HG02759 (cell line): ENCODE measurements around the gene CYP2C8.
"Not testable (repeated sequence)": the region's sequence is repeated elsewhere in the genome, so short reads cannot be mapped to it uniquely, and the experiment has no call there.

ENCODE experiments used
- ATAC-seq: cut with Tn5 transposase; IDR thresholded peaks from one replicate; pipeline ENCODE4 v1.9.1; 2021; ENCODE audit warnings: mild to moderate bottlenecking, moderate library complexity; ENCODE audit not compliant: unreplicated experiment

The CYP2C8 gene

DNA sequence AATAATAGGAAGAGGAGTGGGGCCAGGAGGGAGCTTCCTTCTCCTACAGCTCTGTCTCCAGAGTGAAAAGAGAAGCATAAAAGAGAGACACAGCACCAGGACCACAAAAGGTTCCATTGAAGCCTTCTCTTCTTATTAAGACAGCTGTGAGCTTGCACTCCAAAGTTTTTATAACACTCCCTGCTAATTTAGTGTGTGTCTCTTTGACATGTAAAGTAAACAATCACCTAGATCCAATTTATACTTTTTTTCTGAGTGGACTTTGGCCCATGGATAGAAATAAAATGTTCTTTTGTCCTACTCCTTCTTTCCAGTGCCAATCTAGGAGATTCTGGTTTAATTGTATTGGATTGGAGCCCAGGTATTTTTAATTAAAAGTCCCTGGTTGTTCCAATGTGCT lies at the start of gene CYP2C8:
CYP2C8 (minus strand) TSS at position 212 of the 400 bp plus-strand sequence; CDS start at position 117, 95 bp downstream.
- ATAC-seq: no peak

DNA sequence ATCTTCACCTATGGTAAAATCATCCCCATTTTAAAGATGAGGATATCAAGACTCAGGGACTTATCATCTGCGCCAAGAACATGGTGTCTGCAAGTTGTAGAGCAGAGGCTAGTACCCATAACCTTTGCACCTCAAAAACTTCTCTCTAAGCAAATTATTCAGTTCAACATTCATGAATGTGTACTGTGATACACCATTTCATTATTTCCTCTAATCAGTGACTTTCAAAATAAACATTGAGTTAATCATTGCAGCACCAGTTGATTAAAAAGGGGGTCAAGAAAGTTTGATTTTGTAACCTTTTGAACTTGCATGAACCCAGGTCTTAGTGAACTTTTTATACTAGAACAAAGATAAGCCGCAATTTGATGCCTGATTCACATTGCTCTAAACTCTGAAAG lies 47.6 kb upstream of the CYP2C8 start:
- no peak for ATAC-seq

DNA sequence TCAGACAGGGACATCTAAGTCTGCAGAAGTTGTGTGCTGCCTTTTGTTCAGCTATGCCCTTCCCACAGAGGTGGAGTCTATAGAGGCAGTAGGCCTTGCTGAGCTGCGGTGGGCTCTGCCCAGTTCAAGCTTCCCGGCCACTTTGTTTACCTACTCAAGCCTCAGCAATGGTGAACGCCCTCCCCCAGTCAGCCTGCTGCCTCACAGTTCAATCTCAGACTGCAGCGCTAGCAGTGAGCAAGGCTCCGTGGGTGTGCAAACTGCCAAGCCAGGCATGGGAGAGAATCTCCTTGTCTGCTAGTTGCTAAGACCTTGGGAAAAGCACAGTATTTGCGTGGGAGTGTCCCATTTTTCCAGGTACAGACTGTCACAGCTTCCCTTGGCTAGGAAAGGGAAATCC lies 41.5 kb upstream of the CYP2C8 start:
- not testable (repeated sequence) for ATAC-seq

DNA sequence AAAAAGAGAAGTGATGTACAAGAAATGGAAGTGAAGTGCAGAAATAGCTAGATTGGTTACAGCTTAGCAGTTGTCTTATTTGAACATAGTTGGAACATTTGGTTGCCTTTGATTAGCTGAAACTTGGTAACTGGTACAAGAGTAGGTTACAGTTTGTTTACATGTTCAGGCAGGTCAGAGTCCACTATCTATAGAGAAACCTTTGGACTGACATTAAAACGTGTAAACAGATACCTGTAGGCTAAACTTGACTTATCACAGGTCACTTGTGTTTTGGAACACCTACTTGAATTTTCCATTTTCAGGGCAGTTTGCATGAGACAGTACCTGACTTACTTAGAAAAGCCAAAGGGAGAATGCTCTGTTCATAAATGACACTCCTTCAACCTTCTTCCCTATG lies 28.5 kb upstream of the CYP2C8 start:
- no peak for ATAC-seq

DNA sequence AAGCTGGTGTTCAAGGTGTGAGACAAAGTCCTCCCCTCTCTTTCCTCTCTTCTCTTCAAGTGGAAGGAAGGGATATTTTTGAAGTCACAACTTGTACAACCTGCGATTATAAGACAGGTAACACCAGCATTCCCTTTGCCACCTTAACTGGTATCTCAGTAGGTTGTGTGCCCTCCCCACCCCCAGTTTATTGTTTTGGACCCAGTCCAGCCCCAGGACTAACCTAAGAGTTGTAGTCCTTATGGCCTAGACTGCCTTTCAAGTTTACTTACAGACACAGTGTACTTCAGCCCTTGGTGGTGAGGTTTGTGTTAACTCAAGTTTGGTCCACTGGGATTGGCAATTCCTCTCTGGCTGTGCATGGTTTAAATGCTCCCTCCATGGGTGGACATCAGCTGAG lies 26.8 kb upstream of the CYP2C8 start:
- no peak for ATAC-seq

DNA sequence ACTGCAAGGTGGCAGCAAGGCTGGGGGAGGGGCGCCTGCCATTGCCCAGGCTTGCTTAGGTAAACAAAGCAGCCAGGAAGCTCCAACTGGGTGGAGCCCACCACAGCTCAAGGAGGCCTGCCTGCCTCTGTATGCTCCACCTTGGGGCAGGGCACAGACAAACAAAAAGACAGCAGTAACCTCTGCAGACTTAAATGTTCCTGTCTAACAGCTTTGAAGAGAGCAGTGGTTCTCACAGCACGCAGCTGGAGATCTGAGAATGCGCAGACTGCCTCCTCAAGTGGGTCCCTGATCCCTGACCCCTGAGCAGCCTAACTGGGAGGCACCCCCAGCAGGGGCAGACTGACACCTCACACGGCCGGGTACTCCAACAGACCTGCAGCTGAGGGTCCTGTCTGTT lies 10.3 kb upstream of the CYP2C8 start:
- ATAC-seq: not testable (repeated sequence)

DNA sequence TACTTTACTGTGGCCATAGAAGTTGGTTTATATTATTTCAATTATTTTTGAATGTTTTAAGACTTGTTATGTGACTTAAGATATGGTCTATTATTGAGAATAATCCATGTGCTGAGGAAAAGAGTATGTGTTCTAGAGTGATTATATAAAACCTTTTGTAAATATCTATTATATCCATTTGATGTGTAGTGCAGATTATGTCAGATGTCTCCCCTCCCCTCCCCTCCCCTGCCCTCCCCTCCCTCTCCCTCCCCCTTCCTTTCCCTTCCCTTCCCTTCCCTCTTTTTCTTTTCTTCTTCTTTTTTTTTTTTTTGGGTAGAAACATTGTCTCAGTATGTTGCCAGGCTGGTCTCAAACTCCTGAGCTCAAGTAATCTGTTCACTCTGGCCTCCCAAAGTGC lies 8.3 kb upstream of the CYP2C8 start:
- no peak for ATAC-seq

DNA sequence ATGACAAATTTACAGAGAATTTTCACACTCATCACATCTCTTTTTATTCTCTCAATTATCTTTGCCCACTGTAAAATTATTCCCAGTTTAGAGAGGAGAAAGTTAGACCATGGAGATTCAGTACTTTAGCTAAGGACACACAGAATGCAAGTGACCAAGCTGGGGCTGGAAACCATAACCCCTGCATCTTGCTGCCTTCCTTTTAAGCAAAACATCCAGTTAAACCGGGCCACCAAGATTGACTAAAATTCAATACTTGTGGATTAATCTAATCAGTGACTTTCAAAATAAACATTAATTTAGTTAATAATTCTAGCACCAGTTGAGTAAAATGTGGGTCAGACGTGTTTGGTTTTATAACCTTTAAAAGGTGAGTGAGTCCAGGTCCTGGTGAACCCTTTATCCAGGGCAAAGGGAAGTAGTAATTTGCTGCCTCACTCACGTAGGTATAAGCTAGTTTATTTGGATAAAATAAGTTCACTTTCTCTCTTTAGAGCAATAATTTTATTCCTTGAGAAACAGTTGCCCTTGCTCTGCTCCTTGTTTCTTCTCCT lies 1.9 kb upstream of the CYP2C8 start:
- ATAC-seq: no peak

DNA sequence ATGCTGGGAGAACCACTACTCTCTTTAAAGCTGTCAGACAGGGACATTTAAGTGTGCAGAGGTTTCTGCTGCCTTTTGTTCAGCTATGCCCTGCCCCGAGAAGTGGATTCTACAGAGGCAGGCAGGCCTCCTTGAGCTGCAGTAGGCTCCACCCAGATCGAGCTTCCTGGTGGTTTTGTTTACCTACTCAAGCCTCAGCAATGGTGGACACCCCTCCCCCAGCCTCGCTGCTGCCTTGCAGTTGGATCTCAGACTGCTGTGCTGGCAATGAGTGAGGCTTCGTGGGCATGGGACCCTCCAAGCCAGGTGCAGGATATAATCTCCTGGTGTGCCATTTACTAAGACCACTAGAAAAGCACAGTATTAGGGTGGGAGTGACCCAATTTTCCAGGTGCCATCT lies 5.2 kb downstream of the CYP2C8 start:
- not testable (repeated sequence) for ATAC-seq

DNA sequence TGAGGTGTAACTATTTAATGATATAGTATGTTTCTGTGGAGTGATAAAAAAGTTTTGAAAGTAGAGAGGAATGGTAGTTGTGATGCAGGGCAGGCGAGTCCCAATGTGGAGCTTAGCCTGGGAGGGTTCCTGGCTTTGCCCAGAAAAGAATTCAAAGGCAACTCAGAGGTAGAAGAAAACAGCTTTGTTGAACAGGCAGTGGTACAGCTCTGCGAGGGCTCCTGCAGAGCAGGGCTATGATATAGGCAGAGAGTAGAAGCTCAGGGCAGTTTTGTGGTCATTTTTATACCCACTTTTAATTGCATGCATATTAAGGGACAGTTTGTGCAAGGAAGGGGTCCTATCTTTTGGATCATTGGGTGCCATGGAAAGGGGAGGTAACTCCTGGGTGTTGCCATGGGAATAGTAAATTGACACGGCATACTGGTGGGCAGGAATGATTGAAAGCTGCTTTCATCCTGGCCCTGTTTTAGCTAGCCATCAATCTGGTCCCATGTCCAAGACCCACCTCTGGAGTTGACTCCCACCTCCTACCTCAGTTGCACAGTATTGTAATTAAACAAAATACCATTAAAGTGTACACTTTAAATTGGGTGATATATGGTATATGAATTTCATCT lies 12.4 kb downstream of the CYP2C8 start:
- no peak for ATAC-seq

DNA sequence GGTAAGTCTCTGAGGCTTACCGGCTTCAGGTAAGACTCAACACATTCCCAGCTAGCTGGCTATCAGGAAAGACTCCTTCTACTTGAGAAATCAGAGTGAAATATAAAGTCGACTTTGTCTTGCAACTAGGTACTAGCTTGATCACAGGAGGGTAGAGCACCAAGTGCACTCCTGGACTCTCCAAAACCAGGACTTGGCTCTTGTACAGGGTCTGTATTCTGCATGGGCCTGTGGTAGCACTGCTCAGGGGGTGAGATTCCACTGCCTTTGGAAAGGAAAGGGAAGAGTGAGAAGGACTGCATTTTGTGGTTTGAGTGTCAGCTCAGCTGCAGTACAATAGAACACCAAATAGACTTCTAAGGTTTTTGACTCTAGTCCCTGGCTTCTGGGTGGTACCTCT lies 19.4 kb downstream of the CYP2C8 start:
- ATAC-seq: no peak

DNA sequence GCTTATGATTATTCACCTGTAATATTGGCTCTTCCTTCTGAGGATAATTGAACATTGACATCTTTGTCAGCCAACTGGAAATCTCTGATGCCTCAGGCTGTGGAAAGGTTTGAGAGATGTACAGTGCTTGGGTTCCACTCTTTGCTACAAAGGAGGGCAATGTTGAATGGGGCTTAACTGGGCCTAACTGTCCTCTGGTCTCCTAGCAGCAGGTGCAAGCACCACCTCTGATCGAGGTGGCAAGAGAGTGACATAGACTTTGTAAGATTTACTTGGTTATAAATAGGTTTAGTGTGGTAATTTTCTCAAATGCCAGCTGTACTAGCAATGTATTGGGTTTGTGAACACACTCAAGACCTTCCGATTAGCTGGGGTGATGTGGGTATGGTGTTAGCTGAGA lies 21.1 kb downstream of the CYP2C8 start:
- ATAC-seq: no peak

DNA sequence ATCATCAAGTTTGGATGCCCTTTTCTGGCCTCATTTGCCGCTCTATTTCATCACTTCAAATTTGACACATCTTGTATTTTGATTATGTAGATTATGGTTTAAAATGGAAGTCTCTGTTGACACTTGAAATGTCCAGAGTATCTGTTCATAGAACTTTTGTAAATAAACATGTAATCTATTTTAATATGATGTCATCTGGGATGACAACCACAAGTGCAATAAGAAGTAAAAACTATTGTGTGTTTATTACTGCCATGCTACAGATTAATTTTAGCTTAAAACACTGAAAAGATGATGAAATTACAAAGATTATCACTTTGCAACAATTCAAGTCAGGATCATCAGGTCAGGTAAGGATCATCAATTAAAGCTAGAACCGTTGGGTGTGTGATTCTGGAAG lies 30.0 kb downstream of the CYP2C8 start:
- ATAC-seq: no peak

DNA sequence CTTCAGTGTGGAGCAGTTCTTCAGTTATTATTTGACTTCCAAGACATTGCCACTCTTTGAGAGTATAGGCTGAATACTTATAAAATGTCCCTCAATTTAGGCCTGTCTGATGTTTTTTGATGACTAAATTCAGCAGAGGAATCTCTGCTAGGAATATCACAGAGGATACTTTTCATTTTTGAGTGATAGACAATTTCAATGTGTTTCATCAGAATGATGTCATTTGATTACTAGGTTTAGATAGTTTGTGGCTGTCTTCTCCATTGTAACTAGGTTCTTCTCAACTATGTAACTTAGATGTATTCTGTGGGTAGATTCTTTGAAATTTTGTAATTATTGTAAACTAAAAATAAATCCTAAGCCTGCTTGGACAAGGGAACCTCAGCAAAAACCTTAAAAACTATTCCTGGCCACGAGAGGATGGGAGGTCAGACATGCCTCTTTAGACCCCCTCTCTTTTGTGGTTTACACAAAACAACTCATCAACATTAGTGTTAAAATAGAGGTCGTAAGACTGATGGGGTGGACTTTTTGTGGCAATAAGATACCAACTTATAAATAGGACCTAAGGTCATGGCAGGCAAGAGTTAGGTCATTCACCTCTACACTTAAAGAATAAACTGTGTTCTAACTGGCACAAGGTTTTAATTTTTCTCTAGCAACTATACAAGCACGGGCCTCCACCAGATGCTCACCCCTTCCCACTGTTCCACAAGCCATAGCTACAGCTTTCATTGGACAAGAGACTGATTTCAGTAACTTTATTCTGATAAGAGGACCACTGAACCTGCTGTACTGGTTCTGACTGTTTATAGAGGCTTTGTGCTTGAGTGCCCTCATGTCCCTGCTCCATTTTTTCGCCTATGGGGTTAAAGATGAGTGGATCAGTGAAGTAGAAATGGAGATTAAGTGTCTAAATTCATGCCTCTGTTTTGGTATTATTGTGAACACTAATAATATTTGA lies 33.7 kb downstream of the CYP2C8 start:
- ATAC-seq: no peak

DNA sequence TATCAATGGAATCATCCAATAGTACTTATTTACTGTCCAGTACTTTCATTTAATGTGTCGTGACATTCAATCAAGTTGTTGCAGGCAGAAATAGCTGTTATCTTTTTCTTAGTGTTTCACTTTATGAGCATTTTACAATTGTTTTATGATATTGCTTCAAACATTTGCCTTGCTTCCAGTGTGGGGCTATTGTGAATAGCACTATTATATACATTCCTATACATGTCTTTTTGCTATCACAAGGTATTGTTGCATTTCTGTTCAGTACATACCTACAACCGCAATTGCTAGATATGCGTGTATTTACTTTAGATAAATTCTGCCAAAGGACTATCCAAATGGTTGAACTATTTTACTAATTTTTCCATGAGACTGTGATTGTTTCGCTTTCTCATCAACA lies 34.9 kb downstream of the CYP2C8 start:
- no peak for ATAC-seq

DNA sequence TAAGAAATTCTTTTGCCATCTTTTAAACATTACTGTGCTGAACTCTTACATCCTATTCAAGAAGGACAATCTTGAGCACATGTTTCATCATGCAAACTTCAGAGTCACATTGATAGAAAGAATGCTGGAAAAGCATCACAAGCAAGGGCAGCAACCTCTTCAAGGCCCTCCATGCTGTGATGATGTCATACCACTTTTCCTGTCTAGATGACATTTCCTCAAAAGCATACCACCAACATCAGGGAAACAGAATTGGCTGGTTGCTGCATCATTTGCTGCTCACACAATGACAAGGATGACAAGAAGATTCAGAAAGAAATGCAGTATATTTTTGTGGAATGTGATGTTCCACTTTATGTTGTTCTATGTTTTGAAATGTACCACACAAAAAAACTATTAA lies 37.6 kb downstream of the CYP2C8 start:
- ATAC-seq: no peak

DNA sequence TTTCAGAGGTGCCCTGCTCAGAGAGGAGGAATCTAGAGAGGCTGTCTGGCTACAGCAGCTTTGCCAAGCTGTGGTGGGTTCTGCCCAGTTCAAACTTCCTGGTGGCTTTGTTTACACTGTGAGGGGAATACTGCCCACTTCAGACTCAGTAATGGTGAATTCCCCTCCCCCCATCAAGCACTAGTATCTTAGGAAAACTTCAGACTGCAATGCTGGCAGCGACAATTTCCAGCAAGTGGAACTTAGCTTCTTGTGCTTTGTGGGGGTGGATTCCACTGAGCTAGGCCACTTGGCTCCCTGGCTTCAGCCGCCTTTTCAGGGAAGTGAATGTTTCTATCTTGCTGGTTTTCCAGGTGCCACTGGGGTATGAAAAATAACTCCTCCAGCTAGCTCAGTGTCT lies 42.8 kb downstream of the CYP2C8 start:
- no peak for ATAC-seq

DNA sequence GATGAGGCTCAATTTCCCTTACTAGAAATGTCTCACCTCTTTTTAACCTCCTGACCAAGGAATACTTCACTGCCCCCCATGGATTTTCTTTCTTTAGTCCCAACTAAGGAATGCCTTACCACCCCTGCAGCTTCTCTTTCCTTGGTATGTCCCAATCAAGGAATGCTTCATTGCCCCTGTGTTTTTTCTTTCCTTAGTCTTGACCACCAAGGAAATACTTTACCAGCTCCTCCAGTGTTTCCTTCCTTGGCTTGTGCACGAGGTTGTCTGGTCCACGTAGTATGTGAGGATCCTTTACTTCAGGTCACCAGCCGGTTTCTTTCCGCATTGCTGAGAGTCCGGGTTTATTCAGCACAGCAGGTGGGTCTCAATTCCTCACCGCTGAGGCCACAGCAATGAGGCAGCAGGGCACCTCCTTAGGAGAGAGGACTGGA lies 71.5 kb downstream of the CYP2C8 start:
- no peak for ATAC-seq

DNA sequence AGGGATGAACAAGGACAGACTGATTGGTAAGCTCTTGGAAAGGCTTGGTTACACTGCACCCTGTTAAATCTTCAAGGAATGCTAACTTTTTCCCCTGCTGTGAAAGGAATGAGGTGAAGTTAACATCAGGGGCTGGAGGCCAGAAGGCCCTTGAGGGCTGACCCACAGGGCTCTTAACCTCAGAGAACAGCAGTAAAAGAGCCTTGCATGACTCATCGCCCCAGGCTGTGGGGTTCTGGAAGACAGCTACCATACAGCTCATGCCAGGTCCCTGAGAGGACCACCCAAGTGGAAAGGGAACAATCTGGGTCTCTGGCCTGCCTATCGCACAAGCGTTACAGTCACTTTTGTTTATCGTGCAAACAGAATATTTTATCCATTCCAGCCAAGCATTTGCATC lies 76.5 kb downstream of the CYP2C8 start:
- no peak for ATAC-seq

DNA sequence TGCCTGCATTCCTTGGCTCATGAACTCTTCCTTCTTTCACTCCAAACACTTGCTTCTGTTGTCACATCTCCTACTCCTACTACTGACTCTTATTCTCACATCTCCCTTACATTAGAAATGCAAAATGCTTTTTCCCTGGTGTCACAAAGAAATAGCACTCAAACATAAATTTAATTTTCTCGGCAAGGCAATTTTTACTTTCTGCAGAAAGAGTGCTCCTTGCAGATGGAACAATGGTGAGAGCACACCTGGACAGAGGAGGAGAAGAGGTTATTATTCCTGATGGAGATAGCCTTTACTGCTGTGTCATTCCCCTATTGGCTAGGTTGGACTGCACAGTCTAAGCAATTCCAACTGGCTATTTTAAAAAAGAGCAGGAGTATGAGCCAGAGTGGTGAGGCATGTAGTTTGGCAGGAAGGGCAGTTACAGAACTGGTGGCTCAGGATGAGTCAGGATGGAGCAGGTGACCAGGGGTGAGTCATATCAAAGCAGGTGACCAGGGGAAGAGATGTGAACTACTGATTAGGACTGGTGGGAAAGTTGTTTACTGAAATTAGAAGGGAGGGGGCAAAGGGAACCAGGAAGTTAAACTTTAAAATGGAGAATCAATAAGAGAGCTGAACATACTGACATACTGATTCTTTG lies 77.9 kb downstream of the CYP2C8 start:
- no peak for ATAC-seq

DNA sequence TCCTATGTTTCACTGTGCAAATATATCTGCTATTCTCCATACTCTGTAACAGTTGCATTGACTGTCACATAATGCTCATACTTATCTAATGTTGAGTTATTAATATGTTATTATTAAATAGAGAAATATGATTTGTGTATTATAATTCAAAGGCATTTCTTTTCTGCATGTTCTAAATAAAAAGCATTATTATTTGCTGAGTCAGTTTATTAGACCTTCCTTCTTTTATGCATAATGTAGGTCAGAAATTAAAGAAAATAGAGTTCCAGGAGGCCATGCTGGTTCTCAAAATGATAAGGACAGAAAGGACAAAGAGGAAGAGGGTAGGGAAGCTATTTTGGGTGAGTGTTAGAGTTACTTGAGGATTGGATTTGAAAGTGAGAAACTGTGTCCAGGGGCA lies 80.1 kb downstream of the CYP2C8 start:
- ATAC-seq: no peak
